GM12874 (cell line): ENCODE measurements around the gene ASPG.

Source experiments
- TF ChIP-seq, protein P1 (sequence below): IDR thresholded peaks from 2 replicates; pipeline ENCODE4 v1.5.1; 2011; ENCODE audit warnings: low read depth, mild to moderate bottlenecking, control low read depth, low read length, moderate library complexity; ENCODE audit not compliant: insufficient read depth

The ASPG gene

DNA sequence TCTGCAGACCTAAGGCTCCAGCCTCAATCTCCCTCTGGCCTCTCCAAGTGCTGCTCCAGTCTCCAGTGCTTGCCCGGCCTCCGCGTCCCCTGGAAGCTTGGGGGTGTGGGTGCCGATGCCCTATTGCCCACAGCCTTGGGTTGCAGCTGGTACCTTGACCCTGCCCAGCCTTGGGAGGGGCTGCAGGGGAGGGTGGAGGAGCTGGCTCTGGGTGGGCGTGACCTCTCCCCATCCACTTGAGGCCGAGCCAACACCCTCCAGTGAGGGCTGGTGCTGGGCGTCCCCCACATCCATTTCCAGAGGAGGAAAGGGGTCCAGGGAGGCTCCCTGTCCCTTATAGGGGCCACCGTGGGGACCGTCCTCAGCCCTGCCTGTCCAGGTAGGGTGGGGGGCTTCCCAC is 77.0 kb downstream of the ASPG start:
- TF ChIP-seq, protein P1, sequence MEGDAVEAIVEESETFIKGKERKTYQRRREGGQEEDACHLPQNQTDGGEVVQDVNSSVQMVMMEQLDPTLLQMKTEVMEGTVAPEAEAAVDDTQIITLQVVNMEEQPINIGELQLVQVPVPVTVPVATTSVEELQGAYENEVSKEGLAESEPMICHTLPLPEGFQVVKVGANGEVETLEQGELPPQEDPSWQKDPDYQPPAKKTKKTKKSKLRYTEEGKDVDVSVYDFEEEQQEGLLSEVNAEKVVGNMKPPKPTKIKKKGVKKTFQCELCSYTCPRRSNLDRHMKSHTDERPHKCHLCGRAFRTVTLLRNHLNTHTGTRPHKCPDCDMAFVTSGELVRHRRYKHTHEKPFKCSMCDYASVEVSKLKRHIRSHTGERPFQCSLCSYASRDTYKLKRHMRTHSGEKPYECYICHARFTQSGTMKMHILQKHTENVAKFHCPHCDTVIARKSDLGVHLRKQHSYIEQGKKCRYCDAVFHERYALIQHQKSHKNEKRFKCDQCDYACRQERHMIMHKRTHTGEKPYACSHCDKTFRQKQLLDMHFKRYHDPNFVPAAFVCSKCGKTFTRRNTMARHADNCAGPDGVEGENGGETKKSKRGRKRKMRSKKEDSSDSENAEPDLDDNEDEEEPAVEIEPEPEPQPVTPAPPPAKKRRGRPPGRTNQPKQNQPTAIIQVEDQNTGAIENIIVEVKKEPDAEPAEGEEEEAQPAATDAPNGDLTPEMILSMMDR: no peak

DNA sequence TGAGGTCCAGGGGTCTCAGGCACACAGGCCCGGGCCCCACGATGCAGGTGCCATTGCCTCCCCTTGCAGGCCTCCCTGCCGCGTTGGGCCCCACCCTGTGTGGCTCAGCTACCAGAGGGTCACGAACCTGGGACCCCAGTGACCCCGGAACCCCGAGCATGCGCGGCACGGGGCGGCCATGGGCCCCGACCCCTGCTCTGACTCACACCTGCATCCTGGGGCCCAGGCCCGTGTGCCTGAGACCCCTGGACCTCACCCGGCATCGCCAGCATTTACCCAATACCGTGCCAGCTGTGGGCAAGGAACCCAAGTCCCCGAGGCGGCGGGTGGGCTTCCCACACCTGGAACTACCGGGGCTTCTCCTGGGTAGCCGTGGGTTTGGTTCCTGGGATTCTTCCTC is 78.0 kb downstream of the ASPG start:
- TF ChIP-seq, protein P1: no peak

DNA sequence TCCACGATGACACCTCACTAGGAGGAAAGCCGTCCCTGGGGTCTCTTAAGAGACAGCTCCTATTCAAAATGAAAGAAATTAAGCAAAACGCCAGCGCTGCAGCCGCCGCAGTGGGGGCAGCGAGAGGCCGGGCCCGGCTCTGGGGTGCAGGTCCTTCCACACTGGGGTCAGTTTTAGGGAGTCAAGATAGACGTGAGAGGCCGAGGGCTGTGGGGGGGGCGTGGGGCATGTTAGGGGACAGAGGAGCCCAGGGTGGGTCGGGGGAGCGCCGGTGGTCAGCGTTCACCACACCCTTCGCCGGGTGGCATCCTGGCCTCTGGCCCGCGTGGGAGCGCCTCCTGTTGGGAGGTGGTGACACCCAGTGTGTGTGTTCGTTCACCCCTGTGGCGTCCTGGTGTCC is 78.5 kb downstream of the ASPG start:
- TF ChIP-seq, protein P1: no peak

DNA sequence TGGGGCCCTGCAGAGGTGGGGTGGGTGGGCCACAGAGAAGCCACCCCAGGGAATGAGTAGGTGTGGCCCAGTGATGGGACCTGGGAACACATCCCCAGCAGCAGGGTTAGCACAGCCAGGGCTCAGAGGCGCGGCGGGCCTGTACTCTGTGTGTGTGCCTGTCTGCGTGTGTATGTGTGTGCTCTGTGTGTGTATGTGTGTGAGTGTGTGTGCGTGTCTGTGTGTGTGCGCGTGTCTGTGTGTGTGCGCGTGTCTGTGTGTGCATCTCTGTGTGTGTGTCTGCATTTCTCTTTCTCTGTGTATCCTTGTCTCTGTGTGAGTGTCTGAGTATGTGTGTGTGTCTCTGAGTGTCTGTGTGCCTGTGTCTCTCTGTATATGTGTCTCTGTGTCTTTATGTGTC is 79.0 kb downstream of the ASPG start:
- TF ChIP-seq, protein P1: no peak
